Subcutaneous adipose tissue (tissue), 4 donors: Measurements from ENCODE around the gene ACP2. TPM values are rescaled to one million over a fixed set of nuclear protein-coding genes. Genes with fewer than 3 reads are reported as not detected.

Source experiments
- total RNA-seq, 4 donors: library from RNA; depleted of rRNA; stranded (reverse); fragments of >200 nt; gene quantifications; one replicate each; pipeline ENCODE4 v1.1.0, GENCODE V29; 2016
- TF ChIP-seq, protein P1 (sequence below): fragments of 450-650 bp; IDR thresholded peaks from one replicate; pipeline ENCODE4 v1.5.1; 2016; ENCODE audit warnings: low read depth, mild to moderate bottlenecking, control low read depth, antibody characterized with exemption, moderate library complexity

ACP2 gene
- total RNA-seq, 4 donors from 2014 or later: 30.7 to 116 (median 42.3) TPM

DNA sequence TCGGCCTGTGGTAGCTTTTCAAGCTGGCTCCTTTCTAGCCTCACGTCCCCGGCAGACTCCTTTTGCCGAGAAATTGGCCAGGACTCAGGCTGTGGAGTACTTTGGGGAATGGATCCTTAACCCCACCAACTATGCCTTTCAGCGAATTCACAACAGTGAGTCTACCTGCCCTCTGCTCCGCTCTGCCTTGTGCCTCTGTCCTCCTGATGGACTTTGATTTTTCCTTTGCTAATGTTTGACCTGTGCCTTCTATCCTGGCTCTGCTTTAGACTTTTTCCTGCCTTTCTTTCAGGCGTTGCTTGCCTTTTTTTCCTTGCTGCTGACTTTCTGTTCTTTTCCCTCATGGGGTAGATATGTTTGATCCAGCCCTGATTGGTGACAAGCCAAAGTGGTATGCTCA lies 33.8 kb upstream of the ACP2 start:
- TF ChIP-seq, protein P1, sequence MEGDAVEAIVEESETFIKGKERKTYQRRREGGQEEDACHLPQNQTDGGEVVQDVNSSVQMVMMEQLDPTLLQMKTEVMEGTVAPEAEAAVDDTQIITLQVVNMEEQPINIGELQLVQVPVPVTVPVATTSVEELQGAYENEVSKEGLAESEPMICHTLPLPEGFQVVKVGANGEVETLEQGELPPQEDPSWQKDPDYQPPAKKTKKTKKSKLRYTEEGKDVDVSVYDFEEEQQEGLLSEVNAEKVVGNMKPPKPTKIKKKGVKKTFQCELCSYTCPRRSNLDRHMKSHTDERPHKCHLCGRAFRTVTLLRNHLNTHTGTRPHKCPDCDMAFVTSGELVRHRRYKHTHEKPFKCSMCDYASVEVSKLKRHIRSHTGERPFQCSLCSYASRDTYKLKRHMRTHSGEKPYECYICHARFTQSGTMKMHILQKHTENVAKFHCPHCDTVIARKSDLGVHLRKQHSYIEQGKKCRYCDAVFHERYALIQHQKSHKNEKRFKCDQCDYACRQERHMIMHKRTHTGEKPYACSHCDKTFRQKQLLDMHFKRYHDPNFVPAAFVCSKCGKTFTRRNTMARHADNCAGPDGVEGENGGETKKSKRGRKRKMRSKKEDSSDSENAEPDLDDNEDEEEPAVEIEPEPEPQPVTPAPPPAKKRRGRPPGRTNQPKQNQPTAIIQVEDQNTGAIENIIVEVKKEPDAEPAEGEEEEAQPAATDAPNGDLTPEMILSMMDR: no peak

DNA sequence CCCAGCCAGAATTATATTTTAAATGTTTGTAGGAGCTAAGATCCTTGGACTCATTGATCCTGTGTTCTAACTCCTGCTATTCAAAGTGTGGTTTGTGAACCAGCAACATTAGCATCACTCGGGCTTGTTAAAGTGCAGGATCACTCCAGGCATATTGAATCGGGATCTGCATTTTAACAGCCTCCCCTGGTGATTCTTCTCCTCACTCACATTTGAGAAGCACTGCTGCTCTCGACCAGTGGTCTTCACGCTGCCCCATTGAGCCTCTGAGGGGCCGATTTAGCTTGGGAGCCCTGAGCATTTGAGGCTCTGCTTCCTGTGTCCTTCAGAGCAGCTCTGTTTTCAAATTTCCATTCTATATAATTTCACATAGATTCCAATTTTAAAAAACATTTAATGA lies 32.2 kb upstream of the ACP2 start:
- TF ChIP-seq, protein P1: no peak

DNA sequence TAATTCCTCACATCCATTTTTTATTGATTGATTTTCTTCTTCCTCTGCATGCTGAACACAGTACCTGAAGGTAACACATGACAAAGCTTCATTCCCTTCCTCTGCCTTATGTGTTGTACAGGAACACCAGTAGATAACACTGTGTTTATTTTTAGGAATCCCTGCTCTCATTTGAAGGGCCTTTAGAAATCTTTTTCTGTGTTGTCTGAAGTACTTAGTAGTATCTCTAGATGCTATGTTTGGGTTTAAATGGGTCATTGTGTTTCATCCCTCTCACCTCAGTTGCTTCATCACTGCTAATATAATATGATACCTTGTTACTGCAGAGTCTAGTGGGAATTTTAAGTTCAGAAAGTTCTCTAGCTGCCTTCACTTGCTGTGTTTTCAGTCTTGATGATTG lies 31.5 kb upstream of the ACP2 start:
- TF ChIP-seq, protein P1: no peak

DNA sequence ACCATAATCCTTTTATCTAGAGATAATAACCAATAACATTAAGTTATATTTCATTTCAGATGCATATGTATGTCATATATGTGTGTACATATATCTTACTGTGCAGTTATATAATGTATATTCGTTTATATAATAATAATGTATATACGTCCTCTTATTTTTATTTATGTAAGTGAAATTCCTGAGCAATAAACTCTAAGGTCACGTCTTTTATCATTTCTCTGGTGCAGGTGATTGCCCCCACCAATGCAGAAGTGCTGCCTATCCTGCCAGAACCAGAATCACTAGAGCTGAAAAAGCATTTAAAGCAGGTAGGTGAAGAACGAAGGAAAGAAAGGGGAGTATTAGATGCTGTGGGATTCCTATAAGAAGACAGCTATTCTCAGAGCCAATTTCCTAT lies 30.2 kb upstream of the ACP2 start:
- TF ChIP-seq, protein P1: no peak

DNA sequence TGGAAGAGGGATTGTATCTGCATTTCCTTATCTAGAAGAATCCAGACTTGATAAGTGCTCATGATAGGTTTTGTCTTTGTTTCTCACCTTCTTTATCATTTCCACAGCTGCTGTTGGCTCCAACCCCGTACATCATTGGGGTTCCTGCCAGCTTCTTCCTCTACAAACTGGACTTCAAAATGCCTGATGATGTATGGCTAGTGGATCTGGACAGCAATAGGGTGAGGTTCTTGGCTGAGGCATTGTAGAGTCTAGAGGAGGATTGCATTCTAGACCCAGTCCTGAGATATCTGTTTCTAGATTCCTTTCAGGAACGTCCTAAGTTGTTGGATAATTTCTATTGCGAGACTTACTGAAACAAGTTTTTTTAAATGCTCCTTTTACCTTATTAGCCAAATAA lies 29.4 kb upstream of the ACP2 start:
- TF ChIP-seq, protein P1: no peak

DNA sequence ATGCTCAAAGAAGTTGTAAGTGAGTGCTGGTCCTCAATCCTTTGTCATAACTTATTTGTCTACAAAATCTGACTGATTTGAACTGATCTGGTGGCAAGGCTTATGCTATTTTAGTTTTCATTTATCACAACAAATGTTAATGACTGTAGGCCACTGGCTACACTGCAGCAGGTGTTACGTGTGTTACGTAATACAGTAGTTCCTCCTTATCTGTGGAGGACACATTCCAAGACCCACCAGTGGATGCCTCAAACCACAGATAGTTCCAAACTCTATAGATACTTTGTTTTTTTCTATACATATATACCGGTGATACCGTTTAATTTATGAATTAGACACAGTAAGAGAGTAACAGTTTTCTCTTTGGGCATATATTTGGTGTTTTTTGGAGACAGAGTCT lies 28.3 kb upstream of the ACP2 start:
- TF ChIP-seq, protein P1: no peak

DNA sequence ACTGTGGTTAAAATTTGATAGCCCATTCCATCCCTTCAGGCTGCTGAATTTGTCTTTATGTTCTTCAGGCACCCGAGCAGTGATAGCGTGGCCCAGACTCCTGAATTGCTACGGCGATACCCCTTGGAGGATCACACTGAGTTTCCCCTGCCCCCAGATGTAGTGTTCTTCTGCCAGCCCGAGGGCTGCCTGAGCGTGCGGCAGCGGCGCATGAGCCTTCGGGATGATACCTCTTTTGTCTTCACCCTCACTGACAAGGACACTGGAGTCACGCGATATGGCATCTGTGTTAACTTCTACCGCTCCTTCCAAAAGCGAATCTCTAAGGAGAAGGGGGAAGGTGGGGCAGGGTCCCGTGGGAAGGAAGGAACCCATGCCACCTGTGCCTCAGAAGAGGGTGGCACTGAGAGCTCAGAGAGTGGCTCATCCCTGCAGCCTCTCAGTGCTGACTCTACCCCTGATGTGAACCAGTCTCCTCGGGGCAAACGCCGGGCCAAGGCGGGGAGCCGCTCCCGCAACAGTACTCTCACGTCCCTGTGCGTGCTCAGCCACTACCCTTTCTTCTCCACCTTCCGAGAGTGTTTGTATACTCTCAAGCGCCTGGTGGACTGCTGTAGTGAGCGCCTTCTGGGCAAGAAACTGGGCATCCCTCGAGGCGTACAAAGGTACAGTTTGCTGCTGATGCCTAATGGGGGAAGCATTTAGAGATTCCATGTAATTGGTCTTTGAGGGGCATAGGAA lies 26.1 kb upstream of the ACP2 start:
- TF ChIP-seq, protein P1: no peak
